ENCODE results near the gene WIPI1. TPM values are rescaled to one million over a fixed set of nuclear protein-coding genes. Genes with fewer than 3 reads are reported as not detected.

The WIPI1 gene
- total RNA-seq, 6 experiments from 2014 or later: 62.6 to 90.9 (median 84.9) TPM

GRCh38 chr17:68441070-68441770, 16.1 kb downstream of the WIPI1 start:
- DNase-seq: no peak
- no peaks in the 10 kb centered on the region for H3K9me3 Mint-ChIP-seq
- peaks cover 21% of the 10 kb centered on the region for H3K36me3 Mint-ChIP-seq (ENCODE audit: low read depth)
- peaks cover 13% of the 10 kb centered on the region for H3K4me1 Mint-ChIP-seq (ENCODE audit: low read depth)
- H3K4me3 Mint-ChIP-seq: no peak overlapping the region
- TF ChIP-seq, protein P1, sequence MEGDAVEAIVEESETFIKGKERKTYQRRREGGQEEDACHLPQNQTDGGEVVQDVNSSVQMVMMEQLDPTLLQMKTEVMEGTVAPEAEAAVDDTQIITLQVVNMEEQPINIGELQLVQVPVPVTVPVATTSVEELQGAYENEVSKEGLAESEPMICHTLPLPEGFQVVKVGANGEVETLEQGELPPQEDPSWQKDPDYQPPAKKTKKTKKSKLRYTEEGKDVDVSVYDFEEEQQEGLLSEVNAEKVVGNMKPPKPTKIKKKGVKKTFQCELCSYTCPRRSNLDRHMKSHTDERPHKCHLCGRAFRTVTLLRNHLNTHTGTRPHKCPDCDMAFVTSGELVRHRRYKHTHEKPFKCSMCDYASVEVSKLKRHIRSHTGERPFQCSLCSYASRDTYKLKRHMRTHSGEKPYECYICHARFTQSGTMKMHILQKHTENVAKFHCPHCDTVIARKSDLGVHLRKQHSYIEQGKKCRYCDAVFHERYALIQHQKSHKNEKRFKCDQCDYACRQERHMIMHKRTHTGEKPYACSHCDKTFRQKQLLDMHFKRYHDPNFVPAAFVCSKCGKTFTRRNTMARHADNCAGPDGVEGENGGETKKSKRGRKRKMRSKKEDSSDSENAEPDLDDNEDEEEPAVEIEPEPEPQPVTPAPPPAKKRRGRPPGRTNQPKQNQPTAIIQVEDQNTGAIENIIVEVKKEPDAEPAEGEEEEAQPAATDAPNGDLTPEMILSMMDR (IDR thresholded peaks at IDR 0.05): no peak
- no peak overlapping the region; the same call in 1 of the 2 replicates for H3K27ac Mint-ChIP-seq
- H3K27me3 Mint-ChIP-seq (ENCODE audit: insufficient read depth): peaks cover 2% of the 10 kb centered on the region

DNA sequence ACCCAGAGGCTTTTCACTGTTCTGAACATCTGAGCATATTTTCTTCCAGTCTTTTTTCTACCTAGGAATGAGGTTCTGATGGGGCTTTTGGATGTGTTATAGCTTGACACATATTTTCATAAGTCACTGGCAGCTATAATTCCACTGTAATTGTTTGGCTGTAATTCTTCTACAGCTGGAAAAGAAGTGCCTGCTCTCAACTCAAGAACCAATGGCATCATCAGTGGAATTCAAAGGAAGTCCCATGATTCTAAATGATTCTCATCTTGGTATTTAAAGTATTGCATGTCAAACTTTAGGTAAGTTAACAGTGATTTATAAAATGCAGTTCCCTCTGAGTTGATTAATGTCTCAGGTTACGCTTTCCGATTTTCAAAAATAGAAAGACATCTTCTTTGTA, 16.8 kb downstream of the WIPI1 start:
- peaks cover 20% of the 10 kb centered on the region for H3K4me1 Mint-ChIP-seq (ENCODE audit: low read depth)
- H3K9me3 Mint-ChIP-seq: no peaks in the 10 kb centered on the region
- H3K36me3 Mint-ChIP-seq (ENCODE audit: low read depth): peaks cover 22% of the 10 kb centered on the region
- peaks cover 2% of the 10 kb centered on the region for H3K27me3 Mint-ChIP-seq (ENCODE audit: insufficient read depth)
- H3K27ac Mint-ChIP-seq: no peak overlapping the region; the same call in 1 of the 2 replicates
- no peak for DNase-seq
- TF ChIP-seq, protein P1 (IDR thresholded peaks at IDR 0.05): no peak
- H3K4me3 Mint-ChIP-seq: no peak overlapping the region

GRCh38 chr17:68439656-68440290, 17.5 kb downstream of the WIPI1 start:
- DNase-seq: no peak
- Mint-ChIP-seq H3K27ac (no peak overlapping the region), H3K27me3 (ENCODE audit: insufficient read depth) (no peaks in the 10 kb centered on the region; the same call in 1 of the 2 replicates), H3K9me3 (no peaks in the 10 kb centered on the region), H3K36me3 (ENCODE audit: low read depth) (peaks cover 18% of the 10 kb centered on the region), H3K4me1 (ENCODE audit: low read depth) (peaks cover 20% of the 10 kb centered on the region), H3K4me3 (no peak overlapping the region)
- TF ChIP-seq, protein P1 (IDR thresholded peaks at IDR 0.05): no peak

DNA sequence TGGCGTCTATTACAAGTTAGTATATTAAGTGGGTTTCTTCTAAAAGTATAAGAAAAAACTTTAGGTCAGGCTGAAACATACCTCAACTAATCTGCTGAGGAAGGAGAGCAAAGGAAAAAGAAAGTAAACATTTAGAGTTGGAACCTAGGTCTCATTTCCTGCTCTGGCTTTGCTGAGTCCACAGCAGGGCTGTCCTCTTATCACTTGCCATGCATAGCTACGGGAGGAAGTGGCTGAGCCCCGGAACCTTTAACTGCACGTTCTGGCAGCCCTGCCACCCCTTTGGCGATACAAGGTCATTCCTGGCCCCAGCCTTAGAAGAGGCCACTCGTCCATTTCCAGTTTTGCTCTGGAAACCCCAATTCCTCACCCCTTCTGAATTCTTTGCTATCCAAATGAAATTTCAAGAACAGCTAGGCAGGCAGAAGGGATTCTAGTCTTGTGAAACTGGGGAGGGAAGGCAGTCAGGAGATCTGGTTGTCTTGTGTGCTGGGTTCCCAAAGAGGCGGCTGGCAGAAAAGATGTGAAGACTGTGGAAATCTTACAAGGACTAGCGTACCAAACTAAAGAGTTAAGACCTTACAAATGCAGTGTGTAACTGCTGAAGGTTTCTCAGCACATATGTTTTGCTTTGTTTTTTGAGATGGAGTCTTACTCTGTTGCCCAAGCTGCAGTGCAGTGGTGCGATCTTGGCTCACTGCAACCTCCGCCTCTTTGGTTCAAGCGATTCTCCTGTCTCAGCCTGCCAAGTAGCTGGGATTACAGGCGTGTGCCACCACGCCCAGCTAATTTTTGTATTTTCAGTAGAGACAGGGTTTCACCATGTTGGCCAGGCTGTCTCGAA, 19.1 kb downstream of the WIPI1 start:
- DNase-seq: no peak
- no peaks in the 10 kb centered on the region for H3K9me3 Mint-ChIP-seq
- TF ChIP-seq, protein P1 (IDR thresholded peaks at IDR 0.05): no peak
- H3K27ac Mint-ChIP-seq: peak overlapping the region; percentile 27; the same call in 1 of the 2 replicates
- H3K4me3 Mint-ChIP-seq: no peak overlapping the region
- no peaks in the 10 kb centered on the region; the same call in 1 of the 2 replicates for H3K27me3 Mint-ChIP-seq (ENCODE audit: insufficient read depth)
- H3K36me3 Mint-ChIP-seq (ENCODE audit: low read depth): peaks cover 20% of the 10 kb centered on the region
- peaks cover 12% of the 10 kb centered on the region for H3K4me1 Mint-ChIP-seq (ENCODE audit: low read depth)

Measured in HFFc6 (cell line).